ENCODE results near the gene EPB41. TPM values are rescaled to one million over a fixed set of nuclear protein-coding genes. Genes with fewer than 3 reads are reported as not detected.

The EPB41 gene
- total RNA-seq, 4 donors from 2014 or later, result 16.7 to 30.8 (median 21.7) TPM

- Histone ChIP-seq H3K36me3 (peaks cover 0 to 3% of the 10 kb centered on the region in 2 donors), H3K4me1 (peaks cover 0 to 4% (median 0%) of the 10 kb centered on the region in 3 donors), H3K4me3 (no peak overlapping the region), H3K27me3 (no peaks in the 10 kb centered on the region), H3K27ac (no peak overlapping the region), H3K9me3 (no peaks in the 10 kb centered on the region)
- no peak for ATAC-seq
- WGBS, 2 donors (ENCODE audit: low coverage in 1 of 2), result 94 to 100% methylated on average over 2 of the region's 2 CpGs
- TF ChIP-seq CTCF (IDR thresholded peaks at IDR 0.05) (no peak), EP300 (IDR thresholded peaks at IDR 0.05) (no peak), POLR2A (IDR thresholded peaks at IDR 0.05) (no peak), POLR2AphosphoS5 (IDR thresholded peaks at IDR 0.05) (no peak)
Measured at GRCh38 chr1:28976248-28976647, 61.9 kb downstream of the EPB41 start.

- no peak for TF ChIP-seq EP300 (IDR thresholded peaks at IDR 0.05)
- no peak for TF ChIP-seq CTCF (IDR thresholded peaks at IDR 0.05)
- TF ChIP-seq POLR2AphosphoS5 (IDR thresholded peaks at IDR 0.05), result no peak
- no peak for TF ChIP-seq POLR2A (IDR thresholded peaks at IDR 0.05)
- 74 to 83% methylated on average over 3 of the region's 3 CpGs for WGBS, 2 donors (ENCODE audit: low coverage in 1 of 2)
Measured at GRCh38 chr1:28981210-28981609, 66.8 kb downstream of the EPB41 start.

GRCh38 chr1:28982198-28982597 lies 67.8 kb downstream of the EPB41 start:
- Histone ChIP-seq H3K27me3 (no peaks in the 10 kb centered on the region), H3K27ac (no peak overlapping the region), H3K4me1 (peaks cover 0 to 8% (median 0%) of the 10 kb centered on the region in 3 donors), H3K36me3 (no peaks in the 10 kb centered on the region), H3K4me3 (no peak overlapping the region), H3K9me3 (no peaks in the 10 kb centered on the region)
- 90 to 100% methylated on average over 4 to 6 of the region's 6 CpGs for WGBS, 2 donors (ENCODE audit: low coverage in 1 of 2)
- TF ChIP-seq CTCF (IDR thresholded peaks at IDR 0.05) (no peak), POLR2A (IDR thresholded peaks at IDR 0.05) (no peak), POLR2AphosphoS5 (IDR thresholded peaks at IDR 0.05) (no peak), EP300 (IDR thresholded peaks at IDR 0.05) (no peak)
- ATAC-seq, result no peak

More at GRCh38 chr1:28981210-28981609, 66.8 kb downstream of the EPB41 start:
- Histone ChIP-seq H3K4me1 (peaks cover 0 to 8% (median 0%) of the 10 kb centered on the region in 3 donors), H3K27me3 (no peaks in the 10 kb centered on the region), H3K36me3 (no peaks in the 10 kb centered on the region), H3K27ac (no peak overlapping the region), H3K4me3 (no peak overlapping the region), H3K9me3 (no peaks in the 10 kb centered on the region)
- no peak for ATAC-seq

- no peak overlapping the region for H3K4me3 ChIP-seq
- no peak for TF ChIP-seq EP300 (IDR thresholded peaks at IDR 0.05)
- TF ChIP-seq POLR2A (IDR thresholded peaks at IDR 0.05), result no peak
- no peak for TF ChIP-seq POLR2AphosphoS5 (IDR thresholded peaks at IDR 0.05)
- no peak for TF ChIP-seq CTCF (IDR thresholded peaks at IDR 0.05)
- WGBS, 2 donors (ENCODE audit: low coverage in 1 of 2), result 83 to 88% methylated on average over 1 of the region's 1 CpG
- H3K36me3 ChIP-seq, result peaks cover 0 to 4% of the 10 kb centered on the region in 2 donors
- ATAC-seq, result no peak
- H3K4me1 ChIP-seq, result peaks cover 0 to 8% (median 0%) of the 10 kb centered on the region in 3 donors
- no peak overlapping the region for H3K27ac ChIP-seq
- H3K9me3 ChIP-seq, result no peaks in the 10 kb centered on the region
- H3K27me3 ChIP-seq, result no peaks in the 10 kb centered on the region
Measured at GRCh38 chr1:28983091-28983490, 68.7 kb downstream of the EPB41 start.

- Histone ChIP-seq H3K9me3 (no peaks in the 10 kb centered on the region), H3K4me3 (no peak overlapping the region), H3K27ac (no peak overlapping the region), H3K36me3 (peaks cover 0 to 11% of the 10 kb centered on the region in 2 donors), H3K4me1 (peaks cover 0 to 8% (median 0%) of the 10 kb centered on the region in 3 donors), H3K27me3 (no peaks in the 10 kb centered on the region)
- TF ChIP-seq POLR2A (IDR thresholded peaks at IDR 0.05) (no peak), EP300 (IDR thresholded peaks at IDR 0.05) (no peak), POLR2AphosphoS5 (IDR thresholded peaks at IDR 0.05) (no peak), CTCF (IDR thresholded peaks at IDR 0.05) (no peak)
- WGBS, 2 donors (ENCODE audit: low coverage in 1 of 2), result 76 to 86% methylated on average over 7 to 10 of the region's 15 CpGs
- no peak for ATAC-seq
Measured at GRCh38 chr1:28983509-28984310, 69.3 kb downstream of the EPB41 start.
